GM18526 (cell line): Measurements from ENCODE around the gene LMLN.

Experiments
- POLR2A ChIP-seq: IDR thresholded peaks from 3 replicates; pipeline ENCODE4 v1.6.1; 2011; ENCODE audit not compliant: insufficient read length; ENCODE audit errors: extremely low read depth

LMLN gene

GRCh38 chr3:198092276-198092675 lies 132.3 kb downstream of the LMLN start:
- TF ChIP-seq POLR2A = no peak

- TF ChIP-seq POLR2A = no peak
Measured at GRCh38 chr3:198093112-198093679, 133.2 kb downstream of the LMLN start.
